PC-3 (cell line): ENCODE data around the gene AGAP5. TPM values are rescaled to one million over a fixed set of nuclear protein-coding genes. Genes with fewer than 3 reads are reported as not detected.
A peak's percentile ranks its signal among the peaks of the same experiment; 100 is the strongest.

ENCODE experiments used
- ATAC-seq: fragments of 200-7000 bp; cut with Tn5 transposase; 2 replicates; pipeline ENCODE4 v1.9.1; 2020; ENCODE audit warnings: mild to moderate bottlenecking, moderate library complexity
- BruUV-seq: library from RNA; stranded (reverse); fragments of 400-500 nt; replicated peaks from 2 replicates; lab custom pipeline; 2021; lab: Mats Ljungman, UMichigan
- CTCF ChIA-PET: fragments of 300-600 bp; sonication (Branson Sonifier 250); formaldehyde crosslinking; loops from one replicate; lab custom pipeline; 2022; ENCODE audit warnings: antibody characterized with exemption; lab: Charles Lee
- POLR2A ChIA-PET: fragments of 300-600 bp; sonication (Branson Sonifier 250); formaldehyde crosslinking; loops from one replicate; lab custom pipeline; 2022; ENCODE audit warnings: antibody characterized with exemption; ENCODE audit not compliant: unreplicated experiment; lab: Charles Lee
- DNase-seq: peaks from one replicate; pipeline ENCODE4 v3.0.0-alpha.2; 2015
- H2AFZ ChIP-seq: fragments of 300-600 bp; sonication (generic); 2 replicates; pipeline ENCODE4 v1.6.0; 2016; ENCODE audit warnings: antibody characterized with exemption, low read length
- H3F3A ChIP-seq: fragments of 300-600 bp; sonication (generic); one replicate; pipeline ENCODE4 v1.6.0; 2017; ENCODE audit warnings: antibody characterized with exemption, low read length, control low read depth, mild to moderate bottlenecking; ENCODE audit not compliant: unreplicated experiment
- H3K27ac ChIP-seq: fragments of 300-600 bp; sonication (generic); 2 replicates; pipeline ENCODE4 v1.5.1; 2016; ENCODE audit warnings: mild to moderate bottlenecking, low read length
- H3K27me3 ChIP-seq: fragments of 300-600 bp; sonication (generic); 2 replicates; pipeline ENCODE4 v1.6.1; 2016; ENCODE audit warnings: low read length, mixed read lengths
- H3K36me3 ChIP-seq: fragments of 300-600 bp; sonication (generic); 2 replicates; pipeline ENCODE4 v1.6.1; 2016; ENCODE audit warnings: low read depth, mixed run types, low read length, mixed read lengths
- H3K4me1 ChIP-seq: fragments of 300-600 bp; sonication (generic); 2 replicates; pipeline ENCODE4 v1.5.1; 2016; ENCODE audit warnings: low read length; ENCODE audit not compliant: insufficient read depth
- H3K4me2 ChIP-seq: fragments of 300-600 bp; sonication (generic); 2 replicates; pipeline ENCODE4 v1.6.0; 2016; ENCODE audit warnings: low read length
- H3K4me3 ChIP-seq: fragments of 300-600 bp; sonication (generic); 2 replicates; pipeline ENCODE4 v1.5.1; 2016; ENCODE audit warnings: mild to moderate bottlenecking, low read length, mixed read lengths
- H3K79me2 ChIP-seq: fragments of 300-600 bp; sonication (generic); 2 replicates; pipeline ENCODE4 v1.6.1; 2017; ENCODE audit warnings: low read length, mixed read lengths
- H3K9ac ChIP-seq: fragments of 300-600 bp; sonication (generic); 2 replicates; pipeline ENCODE4 v1.6.0; 2016; ENCODE audit warnings: mild to moderate bottlenecking, low read length
- H3K9me2 ChIP-seq: fragments of 300-600 bp; sonication (generic); replicated peaks from 2 replicates; pipeline ENCODE4 v1.6.1; 2016; ENCODE audit warnings: mixed run types, low read length, mixed read lengths
- H3K9me3 ChIP-seq: fragments of 300-600 bp; sonication (generic); 2 replicates; pipeline ENCODE4 v1.6.1; 2016; ENCODE audit warnings: low read length, mixed read lengths
- H4K20me1 ChIP-seq: fragments of 300-600 bp; sonication (generic); 2 replicates; pipeline ENCODE4 v1.6.1; 2016; ENCODE audit warnings: low read length, mixed read lengths
- CTCF ChIP-seq: fragments of 300-600 bp; sonication (generic); conservative IDR thresholded peaks from 2 replicates; pipeline ENCODE4 v1.5.1; 2017; ENCODE audit warnings: antibody characterized with exemption, low read depth, mild to moderate bottlenecking, low read length
- EZH2 ChIP-seq: fragments of 300-600 bp; sonication (generic); IDR thresholded peaks from one replicate; pipeline ENCODE4 v1.6.1; 2017; ENCODE audit warnings: antibody characterized with exemption, mild to moderate bottlenecking, low read length; ENCODE audit not compliant: unreplicated experiment
- EZH2phosphoT487 ChIP-seq: fragments of 300-600 bp; sonication (generic); IDR thresholded peaks from 2 replicates; pipeline ENCODE4 v1.6.1; 2018; ENCODE audit warnings: mild to moderate bottlenecking, antibody characterized with exemption, low read length, borderline replicate concordance
- intact Hi-C: fragments of 100-400 bp; cut with micrococcal nuclease; formaldehyde crosslinking; loops from 2 replicates; pipeline ENCODE4 v1.9.0; 2023
- total RNA-seq: library from RNA; depleted of rRNA; stranded (reverse); fragments of >200 nt; gene quantifications from 2 replicates; pipeline ENCODE4 v1.2.3, GENCODE V29; 2014

Gene AGAP5
- total RNA-seq, 1 experiment from 2014 or later = 15.0 TPM

DNA sequence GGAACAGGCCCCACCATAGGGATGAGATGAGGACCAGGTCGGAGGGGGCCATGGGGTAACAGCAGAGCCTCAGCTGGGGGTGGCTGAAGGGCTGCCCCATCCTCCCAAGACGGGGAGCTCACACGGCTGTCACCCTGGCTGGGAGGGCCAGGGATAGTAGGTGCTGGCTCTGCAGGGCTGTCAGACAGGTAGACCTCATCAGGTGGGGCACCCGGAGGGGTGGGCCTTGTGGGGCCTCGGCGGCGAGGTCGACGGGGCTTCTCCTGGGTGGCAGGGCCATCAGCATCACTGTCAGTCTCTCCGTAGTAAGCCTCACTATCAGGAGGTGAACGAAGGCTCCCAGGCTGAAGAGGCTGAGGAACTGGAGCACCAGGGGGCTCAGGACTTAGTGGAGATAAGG, 44.7 kb downstream of the AGAP5 start:
- H2AFZ ChIP-seq = no peak overlapping the region
- DNase-seq = no peak
- no peaks in the 10 kb centered on the region for H3K36me3 ChIP-seq
- H3K9me2 ChIP-seq = no peaks in the 10 kb centered on the region
- H3K4me1 ChIP-seq = no peaks in the 10 kb centered on the region
- CTCF ChIA-PET = interaction anchor here (1.5 kb wide), 1 partner anchor 120 kb away, joined by 10 read pairs; a partner anchor contains a TSS
- H4K20me1 ChIP-seq = no peaks in the 10 kb centered on the region
- intact Hi-C loops = loop anchor here (1.0 to 10.0 kb wide), 4 partner anchors 77 to 292 kb away; partner anchors contain the start of gene ZSWIM8
- no peak for ATAC-seq
- H3K9me3 ChIP-seq = no peaks in the 10 kb centered on the region
- H3K4me2 ChIP-seq = no peak overlapping the region
- no peaks in the 10 kb centered on the region for H3K79me2 ChIP-seq
- no peak overlapping the region for H3K4me3 ChIP-seq
- no peaks in the 10 kb centered on the region for H3F3A ChIP-seq
- no peak overlapping the region for H3K9ac ChIP-seq
- no peaks in the 10 kb centered on the region for H3K27me3 ChIP-seq
- H3K27ac ChIP-seq = no peak overlapping the region
- POLR2A ChIA-PET = interaction anchor here (0.6 kb wide), 1 partner anchor 112 kb away, joined by 3 read pairs; no protein-coding TSS in a partner anchor
- TF ChIP-seq CTCF (no peak), EZH2 (no peak), EZH2phosphoT487 (no peak)
- no TSS peak for BruUV-seq

- Histone ChIP-seq H3K9ac (no peak overlapping the region), H3K4me3 (no peak overlapping the region), H3K27ac (no peak overlapping the region), H3K36me3 (no peaks in the 10 kb centered on the region), H3K4me2 (no peak overlapping the region), H3K9me3 (no peaks in the 10 kb centered on the region), H3K79me2 (no peaks in the 10 kb centered on the region), H4K20me1 (no peaks in the 10 kb centered on the region), H3F3A (no peaks in the 10 kb centered on the region), H3K27me3 (no peaks in the 10 kb centered on the region), H3K9me2 (no peaks in the 10 kb centered on the region), H3K4me1 (no peaks in the 10 kb centered on the region), H2AFZ (no peak overlapping the region)
- CTCF ChIA-PET = no interaction called here
- no TSS peak for BruUV-seq
- POLR2A ChIA-PET = interaction anchor here (0.6 kb wide), 1 partner anchor 117 kb away, joined by 5 read pairs; no protein-coding TSS in a partner anchor
- ATAC-seq = no peak
- no peak for TF ChIP-seq EZH2phosphoT487
- intact Hi-C loops = loop anchor here (5.0 to 10.0 kb wide), 3 partner anchors 137 to 294 kb away; partner anchors contain the start of gene ZSWIM8
- peak; percentile 53 for DNase-seq
Measured at GRCh38 chr10:73650537-73651331, 47.2 kb downstream of the AGAP5 start.

DNA sequence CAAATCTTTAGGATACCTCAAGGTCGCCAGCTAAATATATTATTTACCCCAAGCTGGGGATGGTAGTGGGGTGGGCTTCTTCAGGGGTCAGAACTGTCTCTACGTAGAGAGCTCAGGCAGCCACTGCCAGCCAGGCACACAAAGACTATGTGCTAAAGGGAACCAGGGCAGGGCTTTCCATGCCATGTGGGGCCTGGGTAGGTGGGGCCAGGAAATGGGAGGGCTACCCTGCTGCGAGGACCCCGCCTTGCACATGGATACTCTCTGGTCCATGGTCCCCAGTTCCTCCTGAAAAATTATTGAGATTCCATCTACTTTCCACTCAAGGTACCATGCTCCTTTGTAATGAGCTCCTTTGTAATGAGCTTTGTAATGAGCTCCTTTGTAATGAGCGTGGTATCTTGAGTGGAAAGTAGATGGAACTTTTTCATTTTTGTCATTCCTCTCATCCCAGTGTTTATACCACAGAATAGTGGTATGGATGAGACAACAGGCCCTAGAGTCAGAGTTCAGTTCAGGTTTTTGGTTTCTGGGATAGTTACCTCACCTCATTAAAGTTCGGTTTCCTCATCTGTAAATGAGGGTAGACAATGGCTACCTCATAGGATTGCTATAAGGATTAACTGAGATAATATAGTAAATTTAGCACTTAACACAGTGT, 47.9 kb downstream of the AGAP5 start:
- Histone ChIP-seq H3K4me2 (no peak overlapping the region), H2AFZ (no peak overlapping the region), H4K20me1 (no peaks in the 10 kb centered on the region), H3K36me3 (no peaks in the 10 kb centered on the region), H3K9me2 (no peaks in the 10 kb centered on the region), H3K79me2 (no peaks in the 10 kb centered on the region), H3K4me1 (no peaks in the 10 kb centered on the region), H3K4me3 (no peak overlapping the region), H3F3A (no peaks in the 10 kb centered on the region), H3K9ac (no peak overlapping the region), H3K27me3 (no peaks in the 10 kb centered on the region), H3K9me3 (no peaks in the 10 kb centered on the region), H3K27ac (no peak overlapping the region)
- DNase-seq (no peak), ATAC-seq (no peak)
- BruUV-seq = no TSS peak
- TF ChIP-seq CTCF = no peak
- TF ChIP-seq EZH2 = no peak
- no peak for TF ChIP-seq EZH2phosphoT487
- ChIA-PET POLR2A (interaction anchor here (0.6 kb wide), 2 partner anchors 24 to 116 kb away, joined by 3 to 5 read pairs; no protein-coding TSS in a partner anchor), CTCF (no interaction called here)
- intact Hi-C loops = loop anchor here (5.0 to 10.0 kb wide), 3 partner anchors 137 to 295 kb away; partner anchors contain the start of gene ZSWIM8
